ENCODE data around the gene MYO5B. TPM values are rescaled to one million over a fixed set of nuclear protein-coding genes. Genes with fewer than 3 reads are reported as not detected.
"Not testable (repeated sequence)": the region's sequence is repeated elsewhere in the genome, so short reads cannot be mapped to it uniquely, and the experiment has no call there.

The MYO5B gene
- total RNA-seq, 4 donors from 2014 or later = 1.9 to 18.3 (median 4.4) TPM

DNA sequence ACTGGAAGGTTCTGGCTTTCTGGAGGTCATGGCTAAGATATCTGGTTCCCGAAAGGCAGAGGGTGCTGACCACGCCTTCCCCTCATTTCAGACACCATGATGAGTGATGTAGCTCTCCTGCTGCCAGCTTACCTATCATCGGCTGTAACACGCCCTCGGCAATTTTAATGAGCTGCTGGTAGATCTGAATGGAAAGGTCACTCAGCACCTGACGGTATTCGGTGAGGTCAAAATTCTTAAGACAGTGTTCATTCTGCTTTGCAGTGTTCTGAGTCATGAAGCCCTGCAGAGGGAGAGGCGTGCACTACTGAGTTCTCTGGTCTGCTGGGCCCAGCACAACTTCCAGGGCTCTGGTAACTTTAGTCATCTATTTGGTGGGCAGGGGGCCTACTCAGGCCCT is 355.9 kb downstream of the MYO5B start:
- WGBS, 2 donors (ENCODE audit: low coverage in 1 of 2) = 80% methylated on average over 1 of the region's 8 CpGs; no CpG with 5 or more reads in 1 of the 2 donors
- no peaks in the 10 kb centered on the region for H3K36me3 ChIP-seq
- H3K27ac ChIP-seq = no peak overlapping the region
- no peak for TF ChIP-seq POLR2AphosphoS5 (IDR thresholded peaks at IDR 0.05)
- H3K9me3 ChIP-seq = no peaks in the 10 kb centered on the region
- H3K27me3 ChIP-seq = no peaks in the 10 kb centered on the region
- H3K4me3 ChIP-seq = no peak overlapping the region
- no peaks in the 10 kb centered on the region for H3K4me1 ChIP-seq
- ATAC-seq = no peak

DNA sequence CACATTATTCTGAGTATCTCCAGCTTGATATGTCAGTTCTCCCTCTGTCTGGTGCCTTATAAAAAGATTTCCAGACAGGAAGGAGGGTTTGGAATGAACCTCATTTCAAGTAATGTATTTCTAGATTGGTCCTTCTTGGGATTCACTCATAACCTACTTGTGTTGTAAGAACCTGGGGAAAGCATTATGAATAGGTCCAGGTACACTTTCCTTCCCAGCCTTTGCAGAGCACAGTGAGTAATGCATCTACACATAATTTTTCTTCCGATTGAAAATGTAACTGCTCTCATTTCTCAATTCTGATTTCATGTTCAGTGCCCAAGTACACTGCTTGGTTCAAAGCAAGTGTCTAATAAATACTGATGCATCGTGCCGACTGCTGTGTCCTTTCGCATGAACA is 356.6 kb downstream of the MYO5B start:
- TF ChIP-seq POLR2A (IDR thresholded peaks at IDR 0.05) (no peak), POLR2AphosphoS5 (IDR thresholded peaks at IDR 0.05) (no peak), EP300 (IDR thresholded peaks at IDR 0.05) (no peak)
- TF ChIP-seq, protein P1, sequence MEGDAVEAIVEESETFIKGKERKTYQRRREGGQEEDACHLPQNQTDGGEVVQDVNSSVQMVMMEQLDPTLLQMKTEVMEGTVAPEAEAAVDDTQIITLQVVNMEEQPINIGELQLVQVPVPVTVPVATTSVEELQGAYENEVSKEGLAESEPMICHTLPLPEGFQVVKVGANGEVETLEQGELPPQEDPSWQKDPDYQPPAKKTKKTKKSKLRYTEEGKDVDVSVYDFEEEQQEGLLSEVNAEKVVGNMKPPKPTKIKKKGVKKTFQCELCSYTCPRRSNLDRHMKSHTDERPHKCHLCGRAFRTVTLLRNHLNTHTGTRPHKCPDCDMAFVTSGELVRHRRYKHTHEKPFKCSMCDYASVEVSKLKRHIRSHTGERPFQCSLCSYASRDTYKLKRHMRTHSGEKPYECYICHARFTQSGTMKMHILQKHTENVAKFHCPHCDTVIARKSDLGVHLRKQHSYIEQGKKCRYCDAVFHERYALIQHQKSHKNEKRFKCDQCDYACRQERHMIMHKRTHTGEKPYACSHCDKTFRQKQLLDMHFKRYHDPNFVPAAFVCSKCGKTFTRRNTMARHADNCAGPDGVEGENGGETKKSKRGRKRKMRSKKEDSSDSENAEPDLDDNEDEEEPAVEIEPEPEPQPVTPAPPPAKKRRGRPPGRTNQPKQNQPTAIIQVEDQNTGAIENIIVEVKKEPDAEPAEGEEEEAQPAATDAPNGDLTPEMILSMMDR (IDR thresholded peaks at IDR 0.05) = no peak
- no peaks in the 10 kb centered on the region for H3K36me3 ChIP-seq
- no peaks in the 10 kb centered on the region for H3K9me3 ChIP-seq
- no peak overlapping the region for H3K4me3 ChIP-seq
- ATAC-seq = no peak
- WGBS, 2 donors (ENCODE audit: low coverage in 1 of 2) = 94 to 96% methylated on average over 4 of the region's 4 CpGs
- no peaks in the 10 kb centered on the region for H3K27me3 ChIP-seq
- no peaks in the 10 kb centered on the region for H3K4me1 ChIP-seq
- no peak overlapping the region for H3K27ac ChIP-seq

DNA sequence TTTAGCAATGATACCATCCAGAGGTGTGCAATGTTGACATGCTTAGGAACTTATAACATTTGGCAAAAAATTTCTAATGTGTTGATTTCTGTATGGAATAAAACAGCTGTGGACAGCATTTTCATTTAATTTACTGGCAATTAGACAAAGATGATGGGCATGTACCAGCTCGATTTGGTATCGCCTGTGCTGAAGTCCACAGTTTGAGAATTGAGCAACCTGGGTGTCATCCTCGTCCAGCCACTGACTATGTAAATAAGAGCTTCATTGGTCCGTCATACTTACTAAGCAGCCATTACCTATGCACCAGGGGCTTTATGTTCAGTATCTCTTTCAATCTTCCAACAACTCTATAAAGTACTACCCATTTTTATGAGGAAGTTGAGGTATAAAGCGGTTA is 357.1 kb downstream of the MYO5B start:
- Histone ChIP-seq H3K27me3 (no peaks in the 10 kb centered on the region), H3K4me1 (no peaks in the 10 kb centered on the region), H3K9me3 (no peaks in the 10 kb centered on the region), H3K27ac (no peak overlapping the region), H3K4me3 (no peak overlapping the region), H3K36me3 (no peaks in the 10 kb centered on the region)
- 64 to 88% methylated on average over 4 to 5 of the region's 5 CpGs for WGBS, 2 donors (ENCODE audit: low coverage in 1 of 2)
- no peak for TF ChIP-seq POLR2A (IDR thresholded peaks at IDR 0.05)
- TF ChIP-seq, protein P1 (IDR thresholded peaks at IDR 0.05) = no peak
- TF ChIP-seq POLR2AphosphoS5 (IDR thresholded peaks at IDR 0.05) = no peak
- no peak for ATAC-seq

DNA sequence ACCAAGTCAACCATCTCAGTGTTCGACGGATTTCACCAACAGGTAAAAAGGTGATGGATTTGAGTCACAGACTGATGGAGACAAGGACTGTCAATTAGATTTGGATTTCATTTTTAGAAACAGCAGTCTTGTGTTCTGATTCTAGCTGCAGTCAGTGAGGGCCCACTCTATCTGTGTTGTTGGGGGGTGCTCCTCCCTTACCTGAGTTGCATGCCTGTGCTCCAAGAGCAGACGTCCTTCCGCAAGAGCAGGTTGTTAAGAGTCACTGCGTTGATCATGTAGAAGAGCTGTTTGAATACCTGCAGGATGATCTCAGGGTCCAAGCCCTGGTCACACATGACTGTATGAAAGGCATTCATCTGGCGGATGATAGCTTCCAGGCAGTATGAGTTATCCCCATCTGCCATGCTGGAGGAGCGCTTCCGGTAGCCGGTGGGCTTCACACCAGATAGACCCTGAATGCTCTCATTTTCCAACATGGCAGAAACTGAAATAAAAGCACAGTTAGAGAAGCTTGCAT is 357.6 kb downstream of the MYO5B start:
- not testable (repeated sequence) for H3K4me3 ChIP-seq, H3K36me3 ChIP-seq, H3K27me3 ChIP-seq

DNA sequence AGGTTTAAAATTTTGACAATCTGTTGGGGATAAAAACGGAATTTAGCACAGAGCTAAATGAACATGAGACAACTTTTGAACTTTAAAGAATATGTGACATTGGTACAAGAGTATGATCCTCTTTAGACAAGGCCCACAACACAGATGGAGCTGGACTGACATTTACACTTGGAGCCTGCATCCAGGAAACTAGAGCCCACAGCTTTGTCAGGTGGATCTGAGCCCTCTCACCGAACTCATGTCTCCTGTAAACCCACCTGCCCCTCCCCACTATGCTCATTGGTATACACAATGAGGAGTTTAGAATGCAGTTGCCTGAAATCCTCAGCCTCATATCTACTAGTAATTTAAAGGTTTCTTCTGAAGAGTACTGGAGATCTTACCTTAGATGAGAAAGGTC is 359.5 kb downstream of the MYO5B start:
- no peak for ATAC-seq
- no peak for TF ChIP-seq EP300 (IDR thresholded peaks at IDR 0.05)
- no peak for TF ChIP-seq POLR2A (IDR thresholded peaks at IDR 0.05)
- TF ChIP-seq POLR2AphosphoS5 (IDR thresholded peaks at IDR 0.05) = no peak
- WGBS, 2 donors (ENCODE audit: low coverage in 1 of 2) = 83 to 90% methylated on average over 2 of the region's 2 CpGs

More for the DNA sequence above, 357.6 kb downstream of the MYO5B start:
- H3K9me3 ChIP-seq, ATAC-seq, H3K27ac ChIP-seq, H3K4me1 ChIP-seq: not testable (repeated sequence)
- 74 to 76% methylated on average over 3 to 4 of the region's 9 CpGs for WGBS, 2 donors (ENCODE audit: low coverage in 1 of 2)

DNA sequence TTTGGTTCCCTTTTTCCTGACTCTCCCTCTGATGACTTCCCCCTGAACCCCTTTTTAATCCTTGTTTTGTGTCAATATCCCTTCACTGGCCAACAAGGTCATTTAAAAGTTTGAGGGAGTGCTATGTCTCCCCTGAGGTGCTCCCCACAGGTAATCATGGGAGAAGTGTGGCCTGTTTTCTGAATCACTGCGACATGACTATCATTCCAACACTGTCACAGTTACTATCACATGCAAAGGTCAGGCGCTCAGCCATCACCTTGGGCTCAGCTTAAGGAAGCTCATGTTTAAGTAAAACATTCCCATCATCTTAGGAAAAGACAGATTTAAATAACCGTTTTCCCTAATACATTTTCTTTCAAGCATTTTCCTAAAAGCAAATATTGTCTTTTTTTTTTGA is 360.7 kb downstream of the MYO5B start:
- H3K27ac ChIP-seq = no peak overlapping the region
- H3K4me1 ChIP-seq = no peaks in the 10 kb centered on the region
- WGBS, 2 donors (ENCODE audit: low coverage in 1 of 2) = 77 to 91% methylated on average over 2 to 3 of the region's 3 CpGs
- no peak overlapping the region for H3K4me3 ChIP-seq
- H3K9me3 ChIP-seq = no peaks in the 10 kb centered on the region
- ATAC-seq = no peak
- H3K27me3 ChIP-seq = no peaks in the 10 kb centered on the region
- H3K36me3 ChIP-seq = no peaks in the 10 kb centered on the region
- TF ChIP-seq POLR2A (IDR thresholded peaks at IDR 0.05) (no peak), POLR2AphosphoS5 (IDR thresholded peaks at IDR 0.05) (no peak), EP300 (IDR thresholded peaks at IDR 0.05) (no peak)
- TF ChIP-seq, protein P1 (IDR thresholded peaks at IDR 0.05) = no peak

More for the DNA sequence above, 359.5 kb downstream of the MYO5B start:
- Histone ChIP-seq H3K36me3 (no peaks in the 10 kb centered on the region), H3K9me3 (no peaks in the 10 kb centered on the region), H3K4me1 (no peaks in the 10 kb centered on the region), H3K27me3 (no peaks in the 10 kb centered on the region), H3K4me3 (no peak overlapping the region), H3K27ac (no peak overlapping the region)
